K562 (cell line): Measurements from ENCODE around the gene ATP9A. TPM values are rescaled to one million over a fixed set of nuclear protein-coding genes. Genes with fewer than 3 reads are reported as not detected.
A peak's percentile ranks its signal among the peaks of the same experiment; 100 is the strongest.

Experiments used
- ATAC-seq: fragments of 200-7000 bp; cut with Tn5 transposase; 3 replicates; pipeline ENCODE4 v1.9.1; 2020; ENCODE audit warnings: moderate library complexity
- BruUV-seq: library from RNA; stranded (reverse); fragments of 400-500 nt; replicated peaks from 2 replicates; lab custom pipeline; 2021; lab: Mats Ljungman, UMichigan
- CTCF ChIA-PET: fragments of 300-600 bp; formaldehyde crosslinking; extraction: SDS; loops from one replicate; lab custom pipeline; 2021; ENCODE audit warnings: low intra/inter-chr PET ratio; lab: Yijun Ruan, JAX
- POLR2A ChIA-PET: fragments of 300-600, 350-650 bp; sonication (Branson Sonifier 250); formaldehyde crosslinking; extraction: SDS; loops from one replicate; lab custom pipeline; 2021; ENCODE audit warnings: antibody characterized with exemption, inconsistent platforms; lab: Yijun Ruan, JAX
- DNase-seq, 4 experiments: peaks; one replicate each; pipeline versions ENCODE4 v3.0.0 to v3.0.0-alpha.2; 2011 to 2018; ENCODE audit warnings: low spot score in 3 of 4, mixed read lengths in 3 of 4; ENCODE audit errors: extremely low read depth in 1 of 4
- FAIRE-seq: peaks from 2 replicates; lab custom pipeline; 2011; peaks lifted over from hg19 to GRCh38; lab: Jason Lieb, UNC
- H2AFZ ChIP-seq: 2 replicates; pipeline ENCODE4 v1.6.0; 2011; ENCODE audit warnings: low read depth, low read length, control low read depth, inconsistent platforms
- H3K27ac ChIP-seq: fragments of 200-600 bp; 3 replicates; pipeline ENCODE4 v1.8.0; 2011; ENCODE audit warnings: low read depth, mild to moderate bottlenecking, control low read depth, inconsistent platforms, low read length, moderate library complexity, mixed read lengths; ENCODE audit errors: extremely low read depth
- H3K27me3 ChIP-seq, 2 experiments: fragments of 300-600 bp in 1 of 2; 2 replicates in 1 of 2; 3 replicates in 1 of 2; pipeline versions ENCODE4 v1.6.0 to v1.8.0; 2011; ENCODE audit warnings: inconsistent platforms in 2 of 2, low read length in 2 of 2, mild to moderate bottlenecking in 1 of 2, mixed read lengths in 1 of 2, moderate library complexity in 1 of 2; ENCODE audit not compliant: control insufficient read depth in 2 of 2, insufficient read depth in 2 of 2
- H3K36me3 ChIP-seq: fragments of 300-600 bp; 3 replicates; pipeline ENCODE4 v1.8.0; 2011; ENCODE audit warnings: mild to moderate bottlenecking, low read length, inconsistent platforms; ENCODE audit not compliant: control insufficient read depth, insufficient read depth
- H3K4me1 ChIP-seq, 2 experiments: fragments of 200-600 bp in 1 of 2; replicated peaks in 1 of 2; 2 replicates in 1 of 2; 3 replicates in 1 of 2; pipeline versions ENCODE4 v1.5.1 to v1.8.0; 2011; ENCODE audit warnings: inconsistent platforms in 2 of 2, low read length in 2 of 2, mild to moderate bottlenecking in 1 of 2, mixed read lengths in 1 of 2, moderate library complexity in 1 of 2; ENCODE audit not compliant: control insufficient read depth in 2 of 2, insufficient read depth in 2 of 2
- H3K4me2 ChIP-seq: 2 replicates; pipeline ENCODE4 v1.6.1; 2011; ENCODE audit warnings: low read length, control low read depth, inconsistent platforms, mixed read lengths; ENCODE audit not compliant: insufficient read depth
- H3K4me3 ChIP-seq: fragments of 200-600 bp; sonication (generic), shearing (Covaris generic); 2 replicates; pipeline ENCODE4 v1.5.1; 2016; ENCODE audit warnings: control low read depth, inconsistent platforms
- H3K79me2 ChIP-seq: fragments of 200-600 bp; 3 replicates; pipeline ENCODE4 v1.8.0; 2011; ENCODE audit warnings: low read length, inconsistent platforms; ENCODE audit not compliant: control insufficient read depth, insufficient read depth
- H3K9ac ChIP-seq, 2 experiments: 2 replicates each; pipeline versions ENCODE4 v1.6.0 to v1.6.1; 2011; ENCODE audit warnings: low read depth in 2 of 2, low read length in 2 of 2, control low read depth in 1 of 2, inconsistent platforms in 1 of 2, mild to moderate bottlenecking in 1 of 2, mixed read lengths in 1 of 2; ENCODE audit not compliant: insufficient read depth in 1 of 2
- H3K9me1 ChIP-seq: one replicate; pipeline ENCODE4 v1.6.0; 2011; ENCODE audit warnings: inconsistent platforms, mild to moderate bottlenecking, low read length, moderate library complexity; ENCODE audit not compliant: control insufficient read depth, insufficient read depth
- H3K9me3 ChIP-seq: replicated peaks from 2 replicates; pipeline ENCODE4 v1.5.1; 2011; ENCODE audit warnings: low read depth, low read length, inconsistent platforms; ENCODE audit not compliant: control insufficient read depth, insufficient read depth
- H4K20me1 ChIP-seq: replicated peaks from 2 replicates; pipeline ENCODE4 v1.6.1; 2011; ENCODE audit warnings: low read length, inconsistent platforms, mixed read lengths; ENCODE audit not compliant: control insufficient read depth, insufficient read depth
- C11orf30 ChIP-seq: fragments of 450-650 bp; IDR thresholded peaks from 2 replicates; pipeline ENCODE4 v1.6.1; 2016; ENCODE audit warnings: low read depth, mild to moderate bottlenecking
- DPF2 ChIP-seq: fragments of 450-650 bp; IDR thresholded peaks from 2 replicates; pipeline ENCODE4 v1.6.1; 2016
- MAFG ChIP-seq: fragments of 450-650 bp; conservative IDR thresholded peaks from 2 replicates; pipeline ENCODE4 v1.6.1; 2016; ENCODE audit warnings: missing genetic modification characterization, missing compliant biosample characterization
- MAFK ChIP-seq: IDR thresholded peaks from 2 replicates; pipeline ENCODE4 v1.6.1; 2011; ENCODE audit warnings: low read length, improper control_type of control experiment
- NFE2 ChIP-seq: IDR thresholded peaks from 2 replicates; pipeline ENCODE4 v1.6.1; 2014; ENCODE audit warnings: antibody characterized with exemption, low read depth
- NFE2L1 ChIP-seq: fragments of 450-650 bp; IDR thresholded peaks from 2 replicates; pipeline ENCODE4 v1.6.1; 2016; ENCODE audit warnings: missing genetic modification characterization, low read depth, mild to moderate bottlenecking, missing compliant biosample characterization, moderate library complexity, borderline replicate concordance
- NRF1 ChIP-seq, 2 experiments: fragments of 450-650 bp; IDR thresholded peaks in 1 of 2; conservative IDR thresholded peaks in 1 of 2; 2 replicates each; pipeline ENCODE4 v1.6.1; 2014; ENCODE audit warnings: mild to moderate bottlenecking in 2 of 2
- RBM39 ChIP-seq: fragments of 200-400 bp; formaldehyde crosslinking; optimal IDR thresholded peaks from 2 replicates; pipeline ENCODE3; 2018; ENCODE audit warnings: low read depth, low read length
- SMARCA4 ChIP-seq: fragments of 450-650 bp; IDR thresholded peaks from 2 replicates; pipeline ENCODE4 v1.6.1; 2016
- ZBTB17 ChIP-seq: fragments of 450-650 bp; formaldehyde crosslinking; IDR thresholded peaks from 2 replicates; pipeline ENCODE4 v1.4.0; 2020; ENCODE audit warnings: mild to moderate bottlenecking
- ZNF316 ChIP-seq: fragments of 450-650 bp; IDR thresholded peaks from 2 replicates; pipeline ENCODE4 v1.6.1; 2016
- ZNF766 ChIP-seq: fragments of 200-800 bp; sonication (Bioruptor generic); conservative IDR thresholded peaks from 2 replicates; pipeline ENCODE4 v1.6.1; 2016; ENCODE audit warnings: missing genetic modification characterization, missing compliant biosample characterization
- WGBS: fragments of 100-300 bp; shearing (Covaris generic); methylation state at CpG from one replicate; pipeline ENCODE4 v1.1.6; 2016; ENCODE audit warnings: low coverage, mixed read lengths; ENCODE audit not compliant: insufficient coverage; ENCODE audit errors: missing lambda C conversion rate; 5-methylcytosine and 5-hydroxymethylcytosine counted together
- in situ Hi-C: fragments of 300-500 bp; cut with MboI; formaldehyde crosslinking; loops from 4 replicates; pipeline ENCODE4 v1.15.0; 2018; ENCODE audit warnings: inconsistent platforms, mixed read lengths
- intact Hi-C: fragments of 100-400 bp; cut with micrococcal nuclease; formaldehyde crosslinking; loops from 2 replicates; pipeline ENCODE4 v1.14.2; 2022
- polyA plus RNA-seq, 8 experiments: library from polyadenylated mRNA; depleted of rRNA in 4 of 8; stranded (reverse) in 5 of 8; unstranded in 3 of 8; fragments of >200 nt; fragmentation: Nextera tagmentation in 2 of 8; fragmentation: Illumina TruSeq in 1 of 8; extraction: Ambion mirVana in 2 of 8; extraction: Trizol in 1 of 8; gene quantifications; 2 replicates each; pipeline versions ENCODE4 v1.2.1 to v1.2.3, GENCODE V29; 2011 to 2014; ENCODE audit warnings: inconsistent platforms in 1 of 8, missing spikeins in 1 of 8
- total RNA-seq, 7 experiments: library from RNA; depleted of rRNA in 6 of 7; stranded (reverse); fragments of >200 nt in 6 of 7; fragmentation: Illumina TruSeq in 2 of 7; extraction: Trizol in 2 of 7; gene quantifications; 2 replicates each; pipeline versions ENCODE4 v1.2.1 to v1.2.3, GENCODE V29; 2011 to 2021; ENCODE audit warnings: low replicate concordance in 1 of 7
- TF ChIP-seq, protein P1 (sequence below), 2 experiments: IDR thresholded peaks in 1 of 2; conservative IDR thresholded peaks in 1 of 2; 2 replicates each; pipeline ENCODE4 v1.6.1; 2016; ENCODE audit warnings: low read depth in 2 of 2, mild to moderate bottlenecking in 1 of 2, missing compliant biosample characterization in 1 of 2, missing genetic modification characterization in 1 of 2, moderate library complexity in 1 of 2

ATP9A gene
- total and polyA plus RNA-seq, 9 of the 15 experiments (the other 6 are each of a cell fraction or from before 2014, with no cell fraction given) = 0.18 to 0.62 (median 0.29) TPM

DNA sequence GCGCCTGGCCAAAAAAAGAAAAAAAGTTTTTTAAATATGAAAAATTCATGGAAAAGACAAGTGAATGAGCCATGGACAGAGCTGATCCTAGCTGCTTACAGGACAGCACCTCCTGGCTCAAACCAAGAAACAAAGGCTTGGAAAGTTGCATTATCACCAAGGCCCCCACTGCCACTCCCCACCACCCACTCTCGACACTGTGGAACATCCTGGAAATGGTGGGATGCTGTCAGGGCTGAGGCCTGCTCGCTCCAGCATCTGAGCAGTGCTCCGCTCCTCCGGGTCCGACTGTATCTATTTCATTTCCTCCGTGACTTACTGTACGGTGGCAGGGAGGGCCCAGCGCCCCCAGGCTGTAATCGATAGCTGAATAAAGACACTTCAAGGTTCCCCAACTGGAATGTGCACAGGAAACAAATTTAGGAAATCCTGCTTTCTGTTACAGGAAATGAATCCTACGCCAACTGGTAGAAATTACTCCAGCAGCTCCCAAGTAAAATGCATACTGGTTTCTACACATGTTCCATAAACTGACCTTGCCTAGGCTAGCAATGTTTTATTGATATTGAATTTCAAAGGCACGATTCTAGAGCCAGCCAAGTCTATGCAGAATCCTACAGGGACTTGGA, 116.2 kb downstream of the ATP9A start:
- 38% methylated on average over 12 of the region's 12 CpGs for WGBS
- Histone ChIP-seq H3K4me2 (no peak overlapping the region), H4K20me1 (no peaks in the 10 kb centered on the region; the same call in 1 of the 2 replicates), H3K4me1 (peaks cover 3 to 4% of the 10 kb centered on the region in 2 experiments; a peak in 1 of 5 replicates), H2AFZ (no peak overlapping the region), H3K4me3 (no peak overlapping the region), H3K9me3 (0 out of 2 replicates have a peak, but pooled peaks cover 2% of the 10 kb centered on the region), H3K9ac (no peak overlapping the region), H3K79me2 (no peaks in the 10 kb centered on the region), H3K27ac (no peak overlapping the region), H3K27me3 (peaks cover 19 to 31% of the 10 kb centered on the region in 2 experiments; a peak in 4 of 5 replicates), H3K36me3 (no peaks in the 10 kb centered on the region), H3K9me1 (no peaks in the 10 kb centered on the region)
- ChIA-PET POLR2A (interaction anchor here (0.9 kb wide), 1 partner anchor 8 kb away, joined by 3 read pairs; no protein-coding TSS in a partner anchor), CTCF (no interaction called here)
- ATAC-seq = no peak
- FAIRE-seq = no peak
- in situ Hi-C loops (no loop called here), intact Hi-C loops (no loop called here)
- TF ChIP-seq ZNF766 (CRISPR knock-in tag) = no peak
- DNase-seq = no peak
- no TSS peak for BruUV-seq

DNA sequence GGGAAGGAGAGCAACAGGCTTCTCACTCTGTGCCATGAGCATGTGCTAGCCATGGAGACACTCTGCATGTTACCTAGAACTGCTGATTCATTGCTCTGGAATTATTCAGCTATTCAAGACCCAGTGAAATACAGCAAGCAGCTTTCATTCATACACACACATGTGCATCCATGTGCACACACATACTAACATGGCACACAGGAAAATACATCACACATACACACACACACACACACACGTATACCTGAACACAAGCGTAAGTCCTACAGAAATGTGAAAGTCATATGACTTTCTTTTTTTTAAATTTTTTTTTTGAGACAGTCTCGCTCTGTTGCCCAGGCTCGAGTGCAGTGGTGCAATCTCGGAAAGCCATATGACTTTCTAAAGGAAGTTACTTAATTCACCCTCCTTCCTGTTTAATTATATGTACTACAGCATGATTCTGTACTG, 117.5 kb downstream of the ATP9A start:
- in situ Hi-C loops = no loop called here
- Histone ChIP-seq H2AFZ (0 out of 2 replicates have a peak overlapping the region, but pooled peaks have one; percentile 31), H4K20me1 (no peaks in the 10 kb centered on the region; the same call in 1 of the 2 replicates), H3K9me3 (0 out of 2 replicates have a peak, but pooled peaks cover 2% of the 10 kb centered on the region), H3K4me2 (no peak overlapping the region), H3K9ac (no peak overlapping the region), H3K4me3 (no peak overlapping the region), H3K36me3 (no peaks in the 10 kb centered on the region), H3K27me3 (peaks cover 15 to 30% of the 10 kb centered on the region in 2 experiments; a peak in 4 of 5 replicates), H3K27ac (no peak overlapping the region), H3K79me2 (no peaks in the 10 kb centered on the region), H3K4me1 (peaks cover 0 to 3% of the 10 kb centered on the region in 2 experiments; a peak in 1 of 5 replicates), H3K9me1 (no peaks in the 10 kb centered on the region)
- ChIA-PET CTCF (interaction anchor here (0.9 kb wide), 1 partner anchor 279 kb away, joined by 4 read pairs; no protein-coding TSS in a partner anchor), POLR2A (no interaction called here)
- DNase-seq (no peak), ATAC-seq (0 out of 3 replicates have a peak, but pooled peaks have one; percentile 34), FAIRE-seq (peak; percentile 49)
- BruUV-seq = no TSS peak
- intact Hi-C loops = no loop called here
- WGBS = 35% methylated on average over 5 of the region's 5 CpGs
- TF ChIP-seq NRF1 (conservative IDR thresholded peaks at IDR 0.05 in 1 of 2, IDR thresholded peaks at IDR 0.05 in 1 of 2) = peak in 1 of 2 experiments; percentile 36; a peak in 1 of 4 replicates
- no peak for TF ChIP-seq RBM39
- no peak for TF ChIP-seq ZBTB17
- TF ChIP-seq MAFG (tag) = peak; percentile 93
- TF ChIP-seq, protein P1, sequence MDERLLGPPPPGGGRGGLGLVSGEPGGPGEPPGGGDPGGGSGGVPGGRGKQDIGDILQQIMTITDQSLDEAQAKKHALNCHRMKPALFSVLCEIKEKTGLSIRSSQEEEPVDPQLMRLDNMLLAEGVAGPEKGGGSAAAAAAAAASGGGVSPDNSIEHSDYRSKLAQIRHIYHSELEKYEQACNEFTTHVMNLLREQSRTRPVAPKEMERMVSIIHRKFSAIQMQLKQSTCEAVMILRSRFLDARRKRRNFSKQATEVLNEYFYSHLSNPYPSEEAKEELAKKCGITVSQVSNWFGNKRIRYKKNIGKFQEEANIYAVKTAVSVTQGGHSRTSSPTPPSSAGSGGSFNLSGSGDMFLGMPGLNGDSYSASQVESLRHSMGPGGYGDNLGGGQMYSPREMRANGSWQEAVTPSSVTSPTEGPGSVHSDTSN (CRISPR knock-in tag; IDR thresholded peaks at IDR 0.05; ENCODE audit: low read depth) = no peak
- TF ChIP-seq, protein P1 (tag; conservative IDR thresholded peaks at IDR 0.05; ENCODE audit: low read depth) = no peak
- peak; percentile 40; the same call in 1 of the 2 replicates for TF ChIP-seq MAFK
- 0 out of 2 replicates have a peak, but pooled peaks have one; percentile 42 for TF ChIP-seq DPF2
- TF ChIP-seq NFE2L1 (tag) = peak; percentile 57
- TF ChIP-seq SMARCA4 = peak; percentile 46; the same call in 1 of the 2 replicates
- peak; percentile 80 for TF ChIP-seq NFE2
- TF ChIP-seq ZNF316 = peak; percentile 84
- peak; percentile 80 for TF ChIP-seq C11orf30
